ENCODE data around the gene S100B. TPM values are rescaled to one million over a fixed set of nuclear protein-coding genes. Genes with fewer than 3 reads are reported as not detected.

S100B gene
- total and polyA plus RNA-seq, 8 donors = 1.8 to 18.4 (median 7.0) TPM; not detected in 1

- TF ChIP-seq POLR2AphosphoS5 (IDR thresholded peaks at IDR 0.05) = no peak
- no peak for TF ChIP-seq POLR2A (IDR thresholded peaks at IDR 0.05)
These were observed 7.0 kb downstream of the S100B start for GRCh38 chr21:46597896-46598343.

GRCh38 chr21:46597031-46597430 lies 7.9 kb downstream of the S100B start:
- intact Hi-C loops (cut with DNase I; ENCODE audit: low total_unique reads) = no loop called here
- no peak for DNase-seq
- Histone ChIP-seq H3K4me3 (no peak overlapping the region), H3K9me3 (peaks cover 0 to 29% (median 18%) of the 10 kb centered on the region in 4 donors), H3K27me3 (peaks cover 0 to 3% (median 0%) of the 10 kb centered on the region in 3 donors), H3K4me1 (peaks cover 0 to 37% (median 11%) of the 10 kb centered on the region in 4 donors), H3K27ac (no peak overlapping the region), H3K36me3 (no peaks in the 10 kb centered on the region)
- TF ChIP-seq CTCF (IDR thresholded peaks at IDR 0.05) = no peak
- no peak for TF ChIP-seq POLR2A (IDR thresholded peaks at IDR 0.05)
- no peak for TF ChIP-seq EP300 (IDR thresholded peaks at IDR 0.05)
- TF ChIP-seq POLR2AphosphoS5 (IDR thresholded peaks at IDR 0.05) = no peak
- 86 to 94% (median 91%) methylated on average over 7 to 8 of the region's 8 CpGs for WGBS, 5 donors

More at GRCh38 chr21:46597896-46598343, 7.0 kb downstream of the S100B start:
- Histone ChIP-seq H3K27ac (no peak overlapping the region), H3K36me3 (no peaks in the 10 kb centered on the region), H3K27me3 (peaks cover 0 to 3% (median 0%) of the 10 kb centered on the region in 3 donors), H3K4me1 (peaks cover 0 to 43% (median 11%) of the 10 kb centered on the region in 4 donors), H3K9me3 (peaks cover 0 to 20% (median 11%) of the 10 kb centered on the region in 4 donors), H3K4me3 (no peak overlapping the region)
- DNase-seq = no peak
- WGBS, 5 donors = 91 to 94% (median 92%) methylated on average over 16 to 20 of the region's 20 CpGs
- intact Hi-C loops (cut with DNase I; ENCODE audit: low total_unique reads) = no loop called here

GRCh38 chr21:46596201-46596600 lies 8.7 kb downstream of the S100B start:
- intact Hi-C loops (cut with DNase I; ENCODE audit: low total_unique reads) = no loop called here
- no peak overlapping the region for H3K27ac ChIP-seq
- no peak for DNase-seq
- no peaks in the 10 kb centered on the region for H3K36me3 ChIP-seq
- no peak overlapping the region for H3K4me3 ChIP-seq
- H3K4me1 ChIP-seq = peaks cover 0 to 29% (median 11%) of the 10 kb centered on the region in 4 donors
- no peak for TF ChIP-seq POLR2AphosphoS5 (IDR thresholded peaks at IDR 0.05)
- no peak for TF ChIP-seq EP300 (IDR thresholded peaks at IDR 0.05)
- no peak for TF ChIP-seq CTCF (IDR thresholded peaks at IDR 0.05)
- TF ChIP-seq POLR2A (IDR thresholded peaks at IDR 0.05) = no peak
- H3K9me3 ChIP-seq = peaks cover 0 to 38% (median 25%) of the 10 kb centered on the region in 4 donors
- H3K27me3 ChIP-seq = peaks cover 0 to 3% (median 0%) of the 10 kb centered on the region in 3 donors
- 60 to 100% (median 93%) methylated on average over 1 of the region's 1 CpG for WGBS, 5 donors

GRCh38 chr21:46594276-46594675 lies 10.6 kb downstream of the S100B start:
- WGBS, 5 donors = 74 to 89% (median 83%) methylated on average over 8 of the region's 8 CpGs
- no peak for DNase-seq
- H3K4me1 ChIP-seq = peaks cover 0 to 11% (median 7%) of the 10 kb centered on the region in 4 donors
- H3K27ac ChIP-seq = no peak overlapping the region
- H3K9me3 ChIP-seq = peaks cover 0 to 55% (median 38%) of the 10 kb centered on the region in 4 donors
- no peaks in the 10 kb centered on the region for H3K36me3 ChIP-seq
- TF ChIP-seq CTCF (IDR thresholded peaks at IDR 0.05) (no peak), POLR2A (IDR thresholded peaks at IDR 0.05) (no peak), POLR2AphosphoS5 (IDR thresholded peaks at IDR 0.05) (no peak), EP300 (IDR thresholded peaks at IDR 0.05) (no peak)
- intact Hi-C loops (cut with DNase I; ENCODE audit: low total_unique reads) = no loop called here
- no peak overlapping the region for H3K4me3 ChIP-seq
- peaks cover 0 to 3% (median 0%) of the 10 kb centered on the region in 3 donors for H3K27me3 ChIP-seq

Data from stomach (tissue), 9 donors.